NCI-H82 treated with DMSO at 0.1 percent for 48 hours (cell line): ENCODE measurements around the gene RBPJ.

Source experiments
- DNase-seq: peaks from one replicate; lab custom pipeline; 2025; ENCODE audit not compliant: unreplicated experiment; lab: John Stamatoyannopoulos, UW

RBPJ gene

DNA sequence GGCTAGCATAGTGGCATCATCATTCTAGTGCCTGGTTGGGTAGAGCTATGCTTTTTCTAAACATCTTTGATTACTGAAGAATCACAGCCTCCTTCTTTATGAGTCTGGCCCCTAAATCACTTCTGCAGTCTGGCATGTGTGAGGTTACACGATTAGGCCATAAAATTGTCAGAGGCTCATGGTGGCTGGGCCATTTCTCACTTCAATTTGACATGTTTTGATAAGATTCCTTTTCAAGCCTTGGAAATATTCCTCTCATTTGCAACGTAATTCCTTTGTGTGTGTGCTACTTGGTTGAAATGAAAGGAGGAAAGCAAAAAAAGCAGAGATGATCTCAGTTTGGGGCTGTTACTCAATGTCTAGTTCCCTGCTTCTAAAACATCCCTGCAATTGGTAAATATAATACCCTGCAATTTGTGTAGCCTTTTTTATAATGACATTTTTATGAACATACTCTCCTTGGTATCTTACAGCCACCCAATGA lies 163.3 kb downstream of the RBPJ start:
- DNase-seq: no peak

DNA sequence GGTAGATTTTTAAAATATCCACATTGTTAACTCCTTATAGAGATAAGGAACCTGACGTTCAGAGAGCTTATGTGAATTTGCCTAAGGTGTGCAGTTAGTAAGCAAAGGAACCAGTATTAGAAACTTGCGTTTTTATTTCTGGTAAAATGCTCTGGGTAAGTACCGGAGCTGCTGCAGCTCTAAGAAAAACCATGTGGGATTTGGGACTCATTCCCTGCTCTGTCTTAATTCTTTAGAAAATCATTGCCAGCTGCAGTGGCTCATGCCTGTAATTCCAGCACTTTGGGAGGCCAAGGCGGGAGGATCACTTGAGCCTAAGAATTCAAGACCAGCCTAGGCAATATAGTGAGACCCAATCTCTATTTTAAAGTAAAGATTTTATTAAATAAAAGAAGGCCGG lies 163.7 kb downstream of the RBPJ start:
- no peak for DNase-seq
